ENCODE results near the gene RCOR3.

The RCOR3 gene

GRCh38 chr1:211326140-211326527, 67.0 kb downstream of the RCOR3 start:
- no peak for DNase-seq

GRCh38 chr1:211326528-211327345, 67.6 kb downstream of the RCOR3 start, which contains the start of gene TRAF5:
TRAF5 (plus strand) TSS chr1:211326833; CDS start chr1:211353240, 26,407 bp downstream.
- DNase-seq = peak; percentile 46

GRCh38 chr1:211327346-211327921, 68.3 kb downstream of the RCOR3 start:
- DNase-seq = no peak

- DNase-seq = no peak
Observed at GRCh38 chr1:211328084-211328694, 69.0 kb downstream of the RCOR3 start.

GRCh38 chr1:211328866-211329475, 69.8 kb downstream of the RCOR3 start:
- DNase-seq = no peak

GRCh38 chr1:211329764-211330201, 70.6 kb downstream of the RCOR3 start:
- no peak for DNase-seq

DNA sequence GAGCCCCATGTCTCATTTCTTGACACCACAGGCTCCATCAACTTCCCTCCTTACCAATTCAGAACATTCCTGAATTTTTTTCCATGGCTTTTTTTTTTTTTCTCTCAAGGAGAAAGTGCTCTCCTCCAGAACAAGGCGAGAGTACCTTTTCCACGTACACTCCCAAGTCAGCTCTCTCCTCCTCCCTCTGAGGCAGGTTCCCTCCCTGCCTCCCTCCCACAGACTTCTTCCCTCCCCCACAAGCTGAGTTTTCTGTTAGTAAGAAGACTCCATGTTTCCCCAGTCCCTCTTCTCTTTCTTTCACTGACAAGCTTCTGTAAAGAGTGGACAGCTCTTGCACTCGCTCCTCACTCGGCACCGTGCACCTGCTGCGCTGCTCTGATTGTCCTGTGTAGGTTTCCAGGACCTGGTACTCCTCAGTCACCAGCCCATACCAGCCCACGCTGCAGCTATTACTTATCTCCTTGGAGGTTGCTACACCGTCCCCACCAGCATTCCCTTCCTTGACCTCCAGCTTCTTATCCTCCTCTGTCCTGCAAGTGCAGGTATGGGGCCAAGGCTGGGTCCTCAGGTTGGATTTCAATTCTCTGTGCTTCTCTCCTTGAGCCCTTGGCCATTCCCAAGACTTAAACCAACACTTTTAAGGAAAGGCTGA, 71.2 kb downstream of the RCOR3 start:
- DNase-seq = no peak

DNA sequence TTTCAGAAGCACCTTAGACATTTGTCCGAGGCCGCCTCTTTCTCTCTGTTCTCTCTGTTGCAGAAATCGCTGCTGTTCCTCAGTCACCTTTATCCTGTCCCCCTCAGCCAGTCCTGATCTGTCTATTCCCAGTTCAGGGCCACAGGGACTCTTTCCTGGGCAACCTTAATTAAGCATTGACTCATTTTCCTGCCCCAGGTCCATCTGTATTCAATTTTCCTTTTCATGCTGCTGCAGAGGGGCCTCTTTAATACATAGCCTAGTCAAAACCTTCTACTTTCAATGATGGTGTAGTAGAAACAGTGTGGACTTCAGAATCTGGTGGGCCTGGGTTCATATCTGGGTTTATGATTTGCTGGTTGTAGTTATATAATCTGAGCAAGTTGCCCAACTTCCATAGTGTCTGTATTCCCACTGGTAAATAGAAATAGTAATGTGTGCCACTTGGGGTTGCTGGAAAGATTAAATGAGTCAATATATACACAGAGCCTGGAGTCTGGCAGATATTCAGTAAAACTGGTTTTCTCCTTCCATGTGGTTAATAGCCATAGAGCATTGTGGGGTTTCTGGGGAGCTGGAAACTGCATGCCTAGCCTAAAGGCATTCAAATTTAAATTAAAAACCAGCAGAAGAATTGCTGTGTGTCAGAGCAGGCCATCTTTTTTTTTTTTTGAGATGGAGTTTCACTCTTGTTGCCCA, 72.0 kb downstream of the RCOR3 start:
- DNase-seq = no peak

DNA sequence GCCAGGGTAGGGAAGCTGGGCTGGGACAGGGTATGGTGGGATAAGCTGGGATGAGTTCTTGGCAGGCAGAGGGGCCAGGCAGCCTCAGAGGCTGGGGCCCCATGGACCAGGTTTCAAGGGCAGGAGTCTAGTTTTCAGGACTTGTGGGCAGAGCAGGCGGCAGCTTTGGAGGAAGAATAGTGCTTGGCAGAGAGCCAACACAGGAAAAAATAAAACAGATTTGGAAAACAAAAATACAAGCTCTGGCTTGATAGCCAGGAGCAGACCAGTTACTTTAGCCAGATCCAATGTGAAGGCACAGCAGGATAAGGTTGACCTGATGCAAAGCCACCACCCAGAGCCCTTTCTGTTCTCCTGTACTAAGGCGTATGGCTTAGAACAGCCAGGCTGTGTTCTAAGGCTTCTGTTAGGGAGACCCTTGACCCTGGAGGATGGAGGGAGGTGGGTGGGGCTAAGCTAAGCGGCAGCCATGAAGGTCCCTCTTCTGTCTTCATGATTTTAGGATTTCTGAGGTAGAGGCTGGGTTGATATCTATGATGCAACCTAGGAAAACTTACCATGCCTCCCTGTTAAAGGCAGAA, 73.0 kb downstream of the RCOR3 start:
- DNase-seq = no peak

GRCh38 chr1:211332830-211333229, 73.7 kb downstream of the RCOR3 start:
- DNase-seq = no peak

- DNase-seq = no peak
Observed at GRCh38 chr1:211333906-211334305, 74.7 kb downstream of the RCOR3 start.

DNA sequence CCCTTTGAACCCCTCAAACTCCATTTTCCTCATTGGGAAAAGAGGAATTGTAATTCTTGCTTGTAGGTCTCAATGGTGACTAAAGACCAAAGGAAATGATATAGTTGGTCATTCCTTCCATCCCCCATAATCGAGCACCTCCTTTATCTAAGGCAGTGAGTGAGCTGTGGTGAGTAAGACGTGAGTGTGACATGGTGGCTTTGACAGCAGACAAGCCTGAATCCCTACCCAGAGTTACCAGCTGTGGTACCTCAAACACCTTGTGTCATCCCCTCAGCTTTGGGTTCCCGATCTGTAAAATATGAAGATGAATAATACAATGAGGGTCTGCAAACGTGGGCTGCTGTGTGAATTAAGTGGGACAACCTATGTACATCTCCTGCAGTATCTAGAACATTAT, 75.8 kb downstream of the RCOR3 start:
- no peak for DNase-seq

DNA sequence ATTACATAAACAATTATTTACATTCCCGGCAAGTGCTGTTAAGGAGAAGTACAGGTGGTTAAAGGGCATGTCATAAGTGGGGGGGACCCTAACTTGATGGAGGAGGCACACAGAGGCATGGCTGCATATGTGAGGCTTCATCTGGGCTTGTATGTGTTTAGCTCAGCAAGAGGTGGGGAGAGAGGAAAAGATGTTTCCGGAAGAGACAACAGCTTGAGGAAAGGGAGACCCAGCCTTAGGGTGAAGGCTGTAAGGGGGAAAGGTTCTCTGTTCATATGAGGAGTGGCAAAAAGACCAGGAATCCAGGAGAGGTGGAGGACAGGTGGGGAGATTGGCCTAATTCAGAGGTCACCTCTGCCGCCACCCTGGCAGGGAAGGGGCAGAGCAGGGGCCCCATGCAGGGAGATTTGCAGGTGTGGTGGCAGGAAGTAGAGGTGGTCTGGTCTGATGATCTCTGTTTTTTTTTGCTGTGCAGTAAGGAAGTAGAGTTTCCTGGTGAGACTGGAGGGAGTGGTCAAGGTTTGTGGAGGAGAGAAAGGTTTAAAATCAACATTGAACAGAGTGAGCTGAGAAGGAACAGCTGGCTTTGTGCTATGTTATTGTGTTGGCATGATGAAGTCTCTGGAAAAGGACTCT, 76.5 kb downstream of the RCOR3 start:
- DNase-seq = no peak

DNA sequence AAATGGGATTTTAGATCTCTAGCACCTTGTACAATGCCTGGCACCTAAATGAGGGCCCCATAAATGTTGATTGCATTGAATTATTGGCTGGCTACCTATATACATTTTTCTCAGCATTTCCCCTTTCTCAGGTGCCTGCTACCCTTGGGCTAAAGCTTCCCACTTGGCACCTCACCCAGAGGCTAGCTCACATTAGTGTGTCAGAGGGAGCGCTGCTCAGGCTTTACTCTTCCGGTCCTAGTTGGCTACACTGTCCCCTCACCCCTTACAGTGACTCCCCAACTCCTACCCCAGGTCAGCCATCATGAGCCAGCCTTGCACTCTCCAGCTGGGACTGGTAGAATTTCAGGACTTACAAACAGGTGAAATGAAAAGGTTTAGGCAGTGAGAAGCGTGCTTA, 77.0 kb downstream of the RCOR3 start:
- no peak for DNase-seq

DNA sequence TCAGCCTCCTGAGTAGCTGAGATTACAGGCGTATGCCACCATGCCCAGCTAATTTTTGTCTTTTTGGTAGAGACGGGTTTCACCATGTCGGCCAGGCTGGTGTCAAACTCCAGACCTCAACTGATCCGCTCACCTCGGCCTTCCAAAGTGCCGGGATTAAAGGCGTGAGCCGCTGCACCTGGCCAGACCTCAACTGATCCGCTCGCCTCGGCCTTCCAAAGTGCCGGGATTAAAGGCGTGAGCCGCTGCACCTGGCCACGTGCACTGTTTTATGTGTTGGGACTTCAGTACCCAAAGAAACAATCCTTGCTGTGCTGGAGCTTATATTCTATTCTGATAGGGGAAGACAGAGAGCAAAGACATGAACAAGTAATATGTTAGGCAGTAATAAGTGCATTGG, 77.6 kb downstream of the RCOR3 start:
- no peak for DNase-seq

DNA sequence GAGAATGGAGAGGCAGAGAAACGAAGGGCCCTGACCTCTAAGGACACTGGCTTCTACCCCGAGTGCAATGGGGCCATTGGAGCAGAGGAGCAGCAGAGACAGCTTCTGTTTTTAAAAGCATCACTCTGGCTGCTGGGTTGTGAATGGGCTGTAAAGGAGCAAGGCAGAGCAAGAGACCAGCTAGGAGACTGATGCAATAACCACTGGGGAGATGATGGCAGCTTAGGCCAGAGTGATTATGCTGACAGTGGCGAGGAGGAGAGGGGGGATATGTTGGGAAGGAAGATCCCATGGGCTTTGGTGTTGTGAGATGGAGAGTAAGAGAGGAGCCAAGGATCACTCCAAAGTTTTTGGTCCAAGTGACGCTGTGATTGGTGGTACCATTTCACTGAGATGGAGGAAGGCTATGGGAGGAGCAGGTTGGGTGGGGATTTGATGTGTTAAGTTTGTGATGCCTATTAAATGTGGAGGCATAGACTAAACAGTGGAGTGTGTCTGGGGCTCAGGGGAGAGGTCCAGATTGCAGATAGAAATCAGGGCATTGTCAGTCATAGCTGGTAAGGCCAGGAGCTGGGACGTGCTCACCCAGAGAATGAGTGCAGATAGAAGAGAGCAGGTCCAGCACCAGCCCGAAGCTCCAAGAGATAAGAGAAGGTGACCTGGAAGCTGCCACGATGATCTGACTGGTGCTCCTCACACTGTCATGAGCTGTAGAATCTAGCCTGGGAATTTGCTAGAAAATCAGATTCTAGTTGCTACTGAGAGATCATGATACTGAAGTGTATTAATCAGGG, 78.5 kb downstream of the RCOR3 start:
- no peak for DNase-seq

DNA sequence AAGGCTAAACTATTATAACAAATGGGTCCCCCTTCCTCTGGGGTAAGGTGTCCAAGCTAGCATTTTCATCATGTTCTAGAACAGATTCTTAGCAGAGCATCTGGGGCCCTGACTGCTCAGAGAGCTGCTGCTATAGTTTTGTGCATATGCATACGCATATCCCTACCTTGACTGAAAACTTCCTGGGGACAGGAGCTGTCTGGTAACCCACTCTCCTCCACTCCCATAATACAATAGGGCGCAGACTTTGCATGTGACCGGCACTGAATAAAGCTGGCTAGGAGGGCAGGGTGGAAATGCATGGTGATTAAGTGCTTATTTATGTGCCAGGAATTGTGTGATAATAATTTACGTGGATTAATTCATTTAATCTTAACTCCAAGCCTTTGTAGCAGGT, 79.1 kb downstream of the RCOR3 start:
- no peak for DNase-seq

GRCh38 chr1:211339631-211340041, 80.5 kb downstream of the RCOR3 start:
- DNase-seq = no peak

- no peak for DNase-seq
Observed at GRCh38 chr1:211340622-211341507, 81.7 kb downstream of the RCOR3 start.

DNA sequence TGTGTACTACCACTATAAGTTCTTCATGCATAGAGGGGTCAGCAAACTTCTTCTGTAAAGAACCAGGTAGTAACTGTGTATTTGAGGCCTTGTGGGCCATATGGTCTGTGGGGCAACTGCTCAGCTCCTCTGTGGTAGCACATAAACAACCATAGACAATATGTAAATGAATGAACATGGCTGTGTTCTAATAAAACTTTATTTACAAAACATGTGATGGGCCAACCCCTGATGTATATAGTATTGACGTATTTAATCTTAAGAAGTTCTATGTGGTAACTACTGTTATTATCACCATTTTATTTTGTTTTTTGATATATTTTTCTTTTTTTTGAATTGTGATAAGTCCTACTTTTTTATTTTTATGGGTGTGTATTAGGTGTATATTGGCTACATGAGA, 82.8 kb downstream of the RCOR3 start:
- no peak for DNase-seq

All from NCI-H1105 (cell line).